ENCODE data around the gene RAB24. TPM values are rescaled to one million over a fixed set of nuclear protein-coding genes. Genes with fewer than 3 reads are reported as not detected.
"Not testable (repeated sequence)": the region's sequence is repeated elsewhere in the genome, so short reads cannot be mapped to it uniquely, and the experiment has no call there.

Gene RAB24
- total and polyA plus RNA-seq, 2 of the 4 experiments (the other 2 are of a cell fraction), result 18.5 to 60.8 TPM

GRCh38 chr5:177343000-177343399 is 39.5 kb upstream of the RAB24 start:
- H3K18ac ChIP-seq (ENCODE audit: low read depth, low read length); BruUV-seq (replicated peaks); H3K27ac ChIP-seq (ENCODE audit: insufficient read depth, low read length); H4K91ac ChIP-seq (ENCODE audit: insufficient read depth, low read depth, low read length); DNase-seq; dilution Hi-C loops (cut with HindIII; ENCODE audit: low sequenced_read_pairs, unreplicated experiment); H2BK120ac ChIP-seq (ENCODE audit: low read depth, low read length); POLR2A ChIA-PET (ENCODE audit: unreplicated experiment); H2BK20ac ChIP-seq (ENCODE audit: low read depth, low read length); in situ Hi-C loops (cut with MboI; ENCODE audit: low sequenced_read_pairs); H3K9me3 ChIP-seq (ENCODE audit: control insufficient read depth, insufficient read depth, low read length); H3K4me2 ChIP-seq (ENCODE audit: low read depth, low read length); CTCF ChIA-PET; H2BK5ac ChIP-seq (ENCODE audit: low read depth, low read length, poor library complexity, severe bottlenecking); H3K56ac ChIP-seq (ENCODE audit: extremely low read depth, insufficient read depth, low read length); ATAC-seq (ENCODE audit: low read depth); H2BK15ac ChIP-seq (ENCODE audit: low read depth, low read length); H3K14ac ChIP-seq (replicated peaks; ENCODE audit: low read depth, low read length); H3K27me3 ChIP-seq (ENCODE audit: control insufficient read depth, insufficient read depth, low read length); H2AFZ ChIP-seq (replicated peaks; ENCODE audit: low read length, poor library complexity); H3K4ac ChIP-seq (ENCODE audit: low read depth, low read length); H3K4me1 ChIP-seq (ENCODE audit: control insufficient read depth, insufficient read depth, low read length); intact Hi-C loops (cut with micrococcal nuclease); H2AK5ac ChIP-seq (ENCODE audit: low read depth, low read length); H4K8ac ChIP-seq (ENCODE audit: low read depth in 2 of 2, low read length in 2 of 2); H3K23ac ChIP-seq (ENCODE audit: low read depth, low read length); H2AK9ac ChIP-seq (replicated peaks; ENCODE audit: low read depth, low read length, poor library complexity); H3K4me3 ChIP-seq (ENCODE audit: insufficient read depth, low read depth, low read length); H4K5ac ChIP-seq (ENCODE audit: low read depth, low read length); H3K9ac ChIP-seq (ENCODE audit: low read depth, low read length): not testable (repeated sequence)
- Histone ChIP-seq H3K9me1 (ENCODE audit: insufficient read depth, low read length) (peaks cover 12% of the 10 kb centered on the region; the same call in 1 of the 2 replicates), H4K20me1 (ENCODE audit: insufficient read depth, low read length) (peaks cover 22% of the 10 kb centered on the region; the same call in 1 of the 2 replicates), H3K36me3 (ENCODE audit: control insufficient read depth, insufficient read depth, low read length) (peaks cover 20% of the 10 kb centered on the region), H3K79me1 (ENCODE audit: low read depth in 1 of 2, low read length in 2 of 2) (peaks cover 41 to 55% of the 10 kb centered on the region in 2 experiments)
- no CpG with 5 or more reads among the region's 14 CpGs for WGBS, 2 experiments (ENCODE audit: extremely low coverage in 2 of 2, insufficient read length in 1 of 2)
